Heart left ventricle (tissue), 13 donors: Measurements from ENCODE around the gene PTGER3.

ENCODE experiments used
- POLR2A ChIP-seq, 2 donors: fragments of 450-650 bp; IDR thresholded peaks; one replicate each; pipeline ENCODE4 v1.6.1; 2017; ENCODE audit warnings: antibody characterized with exemption in 2 of 2, mild to moderate bottlenecking in 2 of 2, moderate library complexity in 2 of 2
- TF ChIP-seq, protein P1 (sequence below), 12 donors: fragments of 200-600 bp; sonication (generic) in 4 of 12; IDR thresholded peaks; one replicate each; pipeline versions ENCODE4 v1.5.0 to v1.8.0; 2018 to 2022; ENCODE audit warnings: antibody characterized with exemption in 12 of 12, mild to moderate bottlenecking in 5 of 12
- donor health status: ischemic (EF 13 %, LVEDD 7.1; RV severe dilation, severe dysfunction).
- donor health status: DM: no; HTN: yes; CAD: no.
- donor health status: DM: no; HTN: no; CAD: no.
- donor health status: ischemic (EF 25% LVEDD 6.9; RV normal size, moderate dysfunction).
- donor health status: ischemic (EF 25% LVEDD 5.7; RV mildly dilated, moderate dysfunction).
- donor health status: ischemic (EF 35%, LVEDD 5.7; RV mildly dilated, moderate dysfunction).
- donor health status: nonischemic (EF 11% LVEDD 7.7; RV severe dilation, severe dysfunction).
- donor health status: DM: yes; HTN: yes; CAD: no.
- donor health status: PGD.
- donor health status: ischemic (EF 29% LVEDD 5.4; RV normal size, mild dysfunction).
- donor health status: nonischemic (EF 23%, LVEDD 6.1; RV moderate dilation, normal function).

GRCh38 chr1:71039661-71040262 is 7.9 kb downstream of the PTGER3 start:
- TF ChIP-seq, protein P1, sequence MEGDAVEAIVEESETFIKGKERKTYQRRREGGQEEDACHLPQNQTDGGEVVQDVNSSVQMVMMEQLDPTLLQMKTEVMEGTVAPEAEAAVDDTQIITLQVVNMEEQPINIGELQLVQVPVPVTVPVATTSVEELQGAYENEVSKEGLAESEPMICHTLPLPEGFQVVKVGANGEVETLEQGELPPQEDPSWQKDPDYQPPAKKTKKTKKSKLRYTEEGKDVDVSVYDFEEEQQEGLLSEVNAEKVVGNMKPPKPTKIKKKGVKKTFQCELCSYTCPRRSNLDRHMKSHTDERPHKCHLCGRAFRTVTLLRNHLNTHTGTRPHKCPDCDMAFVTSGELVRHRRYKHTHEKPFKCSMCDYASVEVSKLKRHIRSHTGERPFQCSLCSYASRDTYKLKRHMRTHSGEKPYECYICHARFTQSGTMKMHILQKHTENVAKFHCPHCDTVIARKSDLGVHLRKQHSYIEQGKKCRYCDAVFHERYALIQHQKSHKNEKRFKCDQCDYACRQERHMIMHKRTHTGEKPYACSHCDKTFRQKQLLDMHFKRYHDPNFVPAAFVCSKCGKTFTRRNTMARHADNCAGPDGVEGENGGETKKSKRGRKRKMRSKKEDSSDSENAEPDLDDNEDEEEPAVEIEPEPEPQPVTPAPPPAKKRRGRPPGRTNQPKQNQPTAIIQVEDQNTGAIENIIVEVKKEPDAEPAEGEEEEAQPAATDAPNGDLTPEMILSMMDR (IDR thresholded peaks at IDR 0.05) = no peak
- no peak for TF ChIP-seq POLR2A (IDR thresholded peaks at IDR 0.05)
